GM12878 (cell line): Measurements from ENCODE around the gene SPP2. TPM values are rescaled to one million over a fixed set of nuclear protein-coding genes. Genes with fewer than 3 reads are reported as not detected.

Source experiments
- ATAC-seq: fragments of 200-7000 bp; cut with Tn5 transposase; 3 replicates; pipeline ENCODE4 v1.9.1; 2020; ENCODE audit warnings: mild to moderate bottlenecking, moderate library complexity
- BruUV-seq: library from RNA; stranded (reverse); fragments of 400-500 nt; replicated peaks from 2 replicates; lab custom pipeline; 2021; lab: Mats Ljungman, UMichigan
- CTCF ChIA-PET: fragments of 300-600 bp; sonication (Branson Sonifier 250); formaldehyde crosslinking; extraction: SDS; loops from one replicate; lab custom pipeline; 2021; ENCODE audit warnings: inconsistent platforms; lab: Yijun Ruan, JAX
- POLR2A ChIA-PET: fragments of 350-600 bp; formaldehyde crosslinking; extraction: SDS; loops from one replicate; lab custom pipeline; 2021; ENCODE audit warnings: inconsistent platforms; lab: Charles Lee
- RAD21 ChIA-PET: fragments of 300-600 bp; sonication (Branson Sonifier 250); formaldehyde crosslinking; loops from one replicate; lab custom pipeline; 2023; ENCODE audit warnings: antibody characterized with exemption; ENCODE audit not compliant: unreplicated experiment; lab: Charles Lee
- SMC1A ChIA-PET: fragments of 300-600 bp; sonication (Branson Sonifier 250); formaldehyde crosslinking; loops from one replicate; lab custom pipeline; 2023; ENCODE audit not compliant: unreplicated experiment, uncharacterized antibody; lab: Charles Lee
- DNase-seq: peaks from one replicate; pipeline ENCODE4 v3.0.0-alpha.2; 2011; ENCODE audit warnings: low read depth, low spot score
- FAIRE-seq: peaks from 3 replicates; lab custom pipeline; 2011; peaks lifted over from hg19 to GRCh38; lab: Jason Lieb, UNC
- H2AFZ ChIP-seq: 2 replicates; pipeline ENCODE4 v1.6.0; 2011; ENCODE audit warnings: low read depth, low read length, control low read depth; ENCODE audit not compliant: control insufficient read depth
- H3K27ac ChIP-seq: 2 replicates; pipeline ENCODE4 v1.5.1; 2011; ENCODE audit warnings: control low read depth; ENCODE audit not compliant: control insufficient read depth, insufficient read depth
- H3K27me3 ChIP-seq, 2 experiments: replicated peaks in 1 of 2; 2 replicates each; pipeline versions ENCODE4 v1.6.0 to v1.6.1; 2011; ENCODE audit warnings: low read length in 1 of 2; ENCODE audit not compliant: control insufficient read depth in 2 of 2, insufficient read depth in 2 of 2
- H3K36me3 ChIP-seq, 2 experiments: 2 replicates each; pipeline ENCODE4 v1.5.1; 2011; ENCODE audit warnings: low read length in 1 of 2; ENCODE audit not compliant: control insufficient read depth in 2 of 2, insufficient read depth in 2 of 2
- H3K4me1 ChIP-seq: 2 replicates; pipeline ENCODE4 v1.6.1; 2011; ENCODE audit warnings: mild to moderate bottlenecking, low read length, moderate library complexity, mixed read lengths; ENCODE audit not compliant: control insufficient read depth, insufficient read depth
- H3K4me2 ChIP-seq: 2 replicates; pipeline ENCODE4 v1.6.0; 2011; ENCODE audit warnings: control low read depth; ENCODE audit not compliant: control insufficient read depth, insufficient read depth
- H3K4me3 ChIP-seq: fragments of 200-600 bp; sonication (generic); 2 replicates; pipeline ENCODE4 v1.5.1; 2016
- H3K79me2 ChIP-seq: 2 replicates; pipeline ENCODE4 v1.6.0; 2011; ENCODE audit warnings: low read length; ENCODE audit not compliant: control insufficient read depth, insufficient read depth
- H3K9ac ChIP-seq: 2 replicates; pipeline ENCODE4 v1.8.0; 2011; ENCODE audit warnings: low read length, control low read depth, mixed read lengths; ENCODE audit not compliant: control insufficient read depth, insufficient read depth
- H3K9me3 ChIP-seq: replicated peaks from 3 replicates; pipeline ENCODE4 v1.5.1; 2011; ENCODE audit warnings: mild to moderate bottlenecking, low read length; ENCODE audit not compliant: control insufficient read depth, insufficient read depth
- H4K20me1 ChIP-seq: 2 replicates; pipeline ENCODE4 v1.6.0; 2011; ENCODE audit not compliant: control insufficient read depth, insufficient read depth
- CREB1 ChIP-seq: IDR thresholded peaks from 2 replicates; pipeline ENCODE4 v1.6.1; 2012; ENCODE audit warnings: low read depth, mild to moderate bottlenecking, inconsistent platforms
- MTA2 ChIP-seq: fragments of 450-650 bp; IDR thresholded peaks from 2 replicates; pipeline ENCODE4 v1.6.1; 2016; ENCODE audit warnings: low read depth, mild to moderate bottlenecking, moderate library complexity
- MXI1 ChIP-seq: fragments of 150-350 bp; IDR thresholded peaks from 2 replicates; pipeline ENCODE4 v1.6.1; 2011; ENCODE audit warnings: low read depth, mild to moderate bottlenecking, inconsistent platforms, low read length, improper control_type of control experiment
- NRF1 ChIP-seq: conservative IDR thresholded peaks from 2 replicates; pipeline ENCODE4 v1.6.1; 2011; ENCODE audit warnings: mild to moderate bottlenecking, low read depth, low read length, improper control_type of control experiment
- SMAD5 ChIP-seq: IDR thresholded peaks from 2 replicates; pipeline ENCODE4 v1.6.1; 2016; ENCODE audit warnings: antibody characterized with exemption, low read depth
- STAT3 ChIP-seq: IDR thresholded peaks from 2 replicates; pipeline ENCODE4 v1.6.1; 2011; ENCODE audit warnings: low read depth, low read length, improper control_type of control experiment
- TARDBP ChIP-seq: IDR thresholded peaks from 2 replicates; pipeline ENCODE4 v1.6.1; 2016; ENCODE audit warnings: borderline replicate concordance
- TCF3 ChIP-seq: IDR thresholded peaks from 2 replicates; pipeline ENCODE4 v1.6.1; 2012; ENCODE audit warnings: low read depth, mild to moderate bottlenecking, low read length, borderline replicate concordance; ENCODE audit not compliant: insufficient read depth
- WGBS: methylation state at CpG from one replicate; pipeline ENCODE4 v1.1.6; 2016; ENCODE audit warnings: low lambda C conversion rate; ENCODE audit not compliant: insufficient replicate concordance, insufficient coverage; ENCODE audit errors: missing lambda C conversion rate; 5-methylcytosine and 5-hydroxymethylcytosine counted together
- in situ Hi-C: fragments of 300-500 bp; cut with MboI; formaldehyde crosslinking; loops from 9 replicates; pipeline ENCODE4 v1.14.3; 2018; ENCODE audit warnings: mixed read lengths
- intact Hi-C: fragments of 100-400 bp; cut with micrococcal nuclease; formaldehyde crosslinking; loops from one replicate; pipeline ENCODE4 v1.14.2; 2022; ENCODE audit not compliant: unreplicated experiment
- polyA plus RNA-seq, 11 experiments: library from polyadenylated mRNA; depleted of rRNA in 4 of 11; unstranded in 6 of 11; stranded (reverse) in 5 of 11; fragments of >200 nt; fragmentation: Nextera tagmentation in 4 of 11; fragmentation: Illumina TruSeq in 1 of 11; extraction: Ambion mirVana in 4 of 11; extraction: Trizol in 1 of 11; gene quantifications; 1 replicate in 1 of 11; 2 replicates in 10 of 11; pipeline versions ENCODE4 v1.2.1 to v1.2.3, GENCODE V29; 2011 to 2016; ENCODE audit warnings: inconsistent platforms in 2 of 11, missing spikeins in 2 of 11, low read depth in 1 of 11
- total RNA-seq, 4 experiments: library from RNA; depleted of rRNA in 3 of 4; stranded (reverse); fragments of >200 nt in 3 of 4; fragmentation: Illumina TruSeq in 1 of 4; extraction: Trizol in 1 of 4; gene quantifications; 2 replicates each; pipeline versions ENCODE4 v1.2.1 to v1.2.3, GENCODE V29; 2013 to 2021
- TF ChIP-seq, protein P1 (sequence below): IDR thresholded peaks from 2 replicates; pipeline ENCODE4 v1.6.1; 2012; ENCODE audit warnings: low read length, inconsistent platforms
- TF ChIP-seq, protein P2 (sequence below), 3 experiments: IDR thresholded peaks in 2 of 3; conservative IDR thresholded peaks in 1 of 3; 2 replicates each; pipeline ENCODE4 v1.5.1; 2011; ENCODE audit warnings: low read depth in 3 of 3, low read length in 3 of 3, mild to moderate bottlenecking in 3 of 3, control low read depth in 2 of 3, moderate library complexity in 2 of 3, inconsistent platforms in 1 of 3, mixed read lengths in 1 of 3; ENCODE audit not compliant: control insufficient read depth in 2 of 3, insufficient read depth in 1 of 3; ENCODE audit errors: extremely low read depth in 1 of 3
- TF ChIP-seq, protein P3 (sequence below): fragments of 450-650 bp; IDR thresholded peaks from 2 replicates; pipeline ENCODE4 v1.6.1; 2017; ENCODE audit warnings: mild to moderate bottlenecking, moderate library complexity
- TF ChIP-seq, protein P4 (sequence below): IDR thresholded peaks from 2 replicates; pipeline ENCODE4 v1.6.1; 2011; ENCODE audit warnings: low read depth, mild to moderate bottlenecking, low read length, moderate library complexity, borderline replicate concordance; ENCODE audit errors: extremely low read depth
- TF ChIP-seq, protein P5 (sequence below): fragments of 150-350 bp; IDR thresholded peaks from 2 replicates; pipeline ENCODE4 v1.6.1; 2016; ENCODE audit warnings: low read depth, low read length

Gene SPP2
- total and polyA plus RNA-seq, 10 of the 15 experiments (the other 5 are each of a cell fraction or from before 2014, with no cell fraction given) = not detected

DNA sequence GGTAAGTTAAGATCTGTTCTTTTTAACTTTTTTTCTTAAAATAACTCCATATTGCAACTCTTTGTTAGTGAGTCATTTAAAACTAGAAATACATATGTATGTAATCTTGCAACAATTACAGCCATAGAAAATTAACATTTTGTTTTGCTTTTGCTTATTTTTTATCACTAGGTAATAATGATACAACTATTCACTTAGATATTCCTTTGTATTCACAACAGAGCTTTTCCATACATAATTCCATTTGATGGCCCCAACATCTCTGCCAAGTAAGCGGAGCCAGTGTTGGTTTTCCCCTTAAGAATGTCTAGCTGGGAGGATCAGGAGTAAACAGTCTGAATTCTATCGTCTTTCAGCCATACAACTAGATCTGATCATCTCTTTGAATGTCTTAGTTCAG, 16.1 kb downstream of the SPP2 start:
- Histone ChIP-seq H3K36me3 (no peaks in the 10 kb centered on the region), H3K27me3 (no peaks in the 10 kb centered on the region), H3K4me2 (no peak overlapping the region), H3K9ac (no peak overlapping the region), H3K27ac (no peak overlapping the region), H3K4me1 (no peaks in the 10 kb centered on the region), H3K9me3 (no peaks in the 10 kb centered on the region; the same call in 2 of the 3 replicates), H3K79me2 (no peaks in the 10 kb centered on the region), H3K4me3 (no peak overlapping the region), H2AFZ (no peak overlapping the region), H4K20me1 (no peaks in the 10 kb centered on the region)
- ATAC-seq = no peak
- no TSS peak for BruUV-seq
- FAIRE-seq = no peak
- DNase-seq = no peak
- ChIA-PET CTCF (interaction anchor here (0.6 kb wide), 1 partner anchor 14 kb away, joined by 3 read pairs; no protein-coding TSS in a partner anchor), POLR2A (no interaction called here), SMC1A (no interaction called here), RAD21 (no interaction called here)
- in situ Hi-C loops (no loop called here), intact Hi-C loops (no loop called here)
- 44% methylated on average over 2 of the region's 2 CpGs for WGBS
- TF ChIP-seq, protein P1, sequence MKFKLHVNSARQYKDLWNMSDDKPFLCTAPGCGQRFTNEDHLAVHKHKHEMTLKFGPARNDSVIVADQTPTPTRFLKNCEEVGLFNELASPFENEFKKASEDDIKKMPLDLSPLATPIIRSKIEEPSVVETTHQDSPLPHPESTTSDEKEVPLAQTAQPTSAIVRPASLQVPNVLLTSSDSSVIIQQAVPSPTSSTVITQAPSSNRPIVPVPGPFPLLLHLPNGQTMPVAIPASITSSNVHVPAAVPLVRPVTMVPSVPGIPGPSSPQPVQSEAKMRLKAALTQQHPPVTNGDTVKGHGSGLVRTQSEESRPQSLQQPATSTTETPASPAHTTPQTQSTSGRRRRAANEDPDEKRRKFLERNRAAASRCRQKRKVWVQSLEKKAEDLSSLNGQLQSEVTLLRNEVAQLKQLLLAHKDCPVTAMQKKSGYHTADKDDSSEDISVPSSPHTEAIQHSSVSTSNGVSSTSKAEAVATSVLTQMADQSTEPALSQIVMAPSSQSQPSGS = no peak
- TF ChIP-seq, protein P2, sequence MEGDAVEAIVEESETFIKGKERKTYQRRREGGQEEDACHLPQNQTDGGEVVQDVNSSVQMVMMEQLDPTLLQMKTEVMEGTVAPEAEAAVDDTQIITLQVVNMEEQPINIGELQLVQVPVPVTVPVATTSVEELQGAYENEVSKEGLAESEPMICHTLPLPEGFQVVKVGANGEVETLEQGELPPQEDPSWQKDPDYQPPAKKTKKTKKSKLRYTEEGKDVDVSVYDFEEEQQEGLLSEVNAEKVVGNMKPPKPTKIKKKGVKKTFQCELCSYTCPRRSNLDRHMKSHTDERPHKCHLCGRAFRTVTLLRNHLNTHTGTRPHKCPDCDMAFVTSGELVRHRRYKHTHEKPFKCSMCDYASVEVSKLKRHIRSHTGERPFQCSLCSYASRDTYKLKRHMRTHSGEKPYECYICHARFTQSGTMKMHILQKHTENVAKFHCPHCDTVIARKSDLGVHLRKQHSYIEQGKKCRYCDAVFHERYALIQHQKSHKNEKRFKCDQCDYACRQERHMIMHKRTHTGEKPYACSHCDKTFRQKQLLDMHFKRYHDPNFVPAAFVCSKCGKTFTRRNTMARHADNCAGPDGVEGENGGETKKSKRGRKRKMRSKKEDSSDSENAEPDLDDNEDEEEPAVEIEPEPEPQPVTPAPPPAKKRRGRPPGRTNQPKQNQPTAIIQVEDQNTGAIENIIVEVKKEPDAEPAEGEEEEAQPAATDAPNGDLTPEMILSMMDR (IDR thresholded peaks at IDR 0.05 in 2 of 3, conservative IDR thresholded peaks at IDR 0.05 in 1 of 3; ENCODE audit: control insufficient read depth in 2 of 3, extremely low read depth in 1 of 3, insufficient read depth in 1 of 3, low read depth in 3 of 3, low read length in 3 of 3) = no peak
- TF ChIP-seq STAT3 (no peak), SMAD5 (no peak), NRF1 (no peak), MXI1 (no peak), MTA2 (no peak), TCF3 (no peak), TARDBP (no peak), CREB1 (no peak)
- TF ChIP-seq, protein P3, sequence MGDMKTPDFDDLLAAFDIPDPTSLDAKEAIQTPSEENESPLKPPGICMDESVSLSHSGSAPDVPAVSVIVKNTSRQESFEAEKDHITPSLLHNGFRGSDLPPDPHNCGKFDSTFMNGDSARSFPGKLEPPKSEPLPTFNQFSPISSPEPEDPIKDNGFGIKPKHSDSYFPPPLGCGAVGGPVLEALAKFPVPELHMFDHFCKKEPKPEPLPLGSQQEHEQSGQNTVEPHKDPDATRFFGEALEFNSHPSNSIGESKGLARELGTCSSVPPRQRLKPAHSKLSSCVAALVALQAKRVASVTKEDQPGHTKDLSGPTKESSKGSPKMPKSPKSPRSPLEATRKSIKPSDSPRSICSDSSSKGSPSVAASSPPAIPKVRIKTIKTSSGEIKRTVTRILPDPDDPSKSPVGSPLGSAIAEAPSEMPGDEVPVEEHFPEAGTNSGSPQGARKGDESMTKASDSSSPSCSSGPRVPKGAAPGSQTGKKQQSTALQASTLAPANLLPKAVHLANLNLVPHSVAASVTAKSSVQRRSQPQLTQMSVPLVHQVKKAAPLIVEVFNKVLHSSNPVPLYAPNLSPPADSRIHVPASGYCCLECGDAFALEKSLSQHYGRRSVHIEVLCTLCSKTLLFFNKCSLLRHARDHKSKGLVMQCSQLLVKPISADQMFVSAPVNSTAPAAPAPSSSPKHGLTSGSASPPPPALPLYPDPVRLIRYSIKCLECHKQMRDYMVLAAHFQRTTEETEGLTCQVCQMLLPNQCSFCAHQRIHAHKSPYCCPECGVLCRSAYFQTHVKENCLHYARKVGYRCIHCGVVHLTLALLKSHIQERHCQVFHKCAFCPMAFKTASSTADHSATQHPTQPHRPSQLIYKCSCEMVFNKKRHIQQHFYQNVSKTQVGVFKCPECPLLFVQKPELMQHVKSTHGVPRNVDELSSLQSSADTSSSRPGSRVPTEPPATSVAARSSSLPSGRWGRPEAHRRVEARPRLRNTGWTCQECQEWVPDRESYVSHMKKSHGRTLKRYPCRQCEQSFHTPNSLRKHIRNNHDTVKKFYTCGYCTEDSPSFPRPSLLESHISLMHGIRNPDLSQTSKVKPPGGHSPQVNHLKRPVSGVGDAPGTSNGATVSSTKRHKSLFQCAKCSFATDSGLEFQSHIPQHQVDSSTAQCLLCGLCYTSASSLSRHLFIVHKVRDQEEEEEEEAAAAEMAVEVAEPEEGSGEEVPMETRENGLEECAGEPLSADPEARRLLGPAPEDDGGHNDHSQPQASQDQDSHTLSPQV = no peak
- TF ChIP-seq, protein P4, sequence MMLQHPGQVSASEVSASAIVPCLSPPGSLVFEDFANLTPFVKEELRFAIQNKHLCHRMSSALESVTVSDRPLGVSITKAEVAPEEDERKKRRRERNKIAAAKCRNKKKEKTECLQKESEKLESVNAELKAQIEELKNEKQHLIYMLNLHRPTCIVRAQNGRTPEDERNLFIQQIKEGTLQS = no peak
- TF ChIP-seq, protein P5, sequence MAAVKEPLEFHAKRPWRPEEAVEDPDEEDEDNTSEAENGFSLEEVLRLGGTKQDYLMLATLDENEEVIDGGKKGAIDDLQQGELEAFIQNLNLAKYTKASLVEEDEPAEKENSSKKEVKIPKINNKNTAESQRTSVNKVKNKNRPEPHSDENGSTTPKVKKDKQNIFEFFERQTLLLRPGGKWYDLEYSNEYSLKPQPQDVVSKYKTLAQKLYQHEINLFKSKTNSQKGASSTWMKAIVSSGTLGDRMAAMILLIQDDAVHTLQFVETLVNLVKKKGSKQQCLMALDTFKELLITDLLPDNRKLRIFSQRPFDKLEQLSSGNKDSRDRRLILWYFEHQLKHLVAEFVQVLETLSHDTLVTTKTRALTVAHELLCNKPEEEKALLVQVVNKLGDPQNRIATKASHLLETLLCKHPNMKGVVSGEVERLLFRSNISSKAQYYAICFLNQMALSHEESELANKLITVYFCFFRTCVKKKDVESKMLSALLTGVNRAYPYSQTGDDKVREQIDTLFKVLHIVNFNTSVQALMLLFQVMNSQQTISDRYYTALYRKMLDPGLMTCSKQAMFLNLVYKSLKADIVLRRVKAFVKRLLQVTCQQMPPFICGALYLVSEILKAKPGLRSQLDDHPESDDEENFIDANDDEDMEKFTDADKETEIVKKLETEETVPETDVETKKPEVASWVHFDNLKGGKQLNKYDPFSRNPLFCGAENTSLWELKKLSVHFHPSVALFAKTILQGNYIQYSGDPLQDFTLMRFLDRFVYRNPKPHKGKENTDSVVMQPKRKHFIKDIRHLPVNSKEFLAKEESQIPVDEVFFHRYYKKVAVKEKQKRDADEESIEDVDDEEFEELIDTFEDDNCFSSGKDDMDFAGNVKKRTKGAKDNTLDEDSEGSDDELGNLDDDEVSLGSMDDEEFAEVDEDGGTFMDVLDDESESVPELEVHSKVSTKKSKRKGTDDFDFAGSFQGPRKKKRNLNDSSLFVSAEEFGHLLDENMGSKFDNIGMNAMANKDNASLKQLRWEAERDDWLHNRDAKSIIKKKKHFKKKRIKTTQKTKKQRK = no peak
